Measurements from ENCODE around the gene SLC9A8. TPM values are rescaled to one million over a fixed set of nuclear protein-coding genes. Genes with fewer than 3 reads are reported as not detected.

Gene SLC9A8
- total RNA-seq, 1 experiment from 2014 or later: 6.5 TPM

DNA sequence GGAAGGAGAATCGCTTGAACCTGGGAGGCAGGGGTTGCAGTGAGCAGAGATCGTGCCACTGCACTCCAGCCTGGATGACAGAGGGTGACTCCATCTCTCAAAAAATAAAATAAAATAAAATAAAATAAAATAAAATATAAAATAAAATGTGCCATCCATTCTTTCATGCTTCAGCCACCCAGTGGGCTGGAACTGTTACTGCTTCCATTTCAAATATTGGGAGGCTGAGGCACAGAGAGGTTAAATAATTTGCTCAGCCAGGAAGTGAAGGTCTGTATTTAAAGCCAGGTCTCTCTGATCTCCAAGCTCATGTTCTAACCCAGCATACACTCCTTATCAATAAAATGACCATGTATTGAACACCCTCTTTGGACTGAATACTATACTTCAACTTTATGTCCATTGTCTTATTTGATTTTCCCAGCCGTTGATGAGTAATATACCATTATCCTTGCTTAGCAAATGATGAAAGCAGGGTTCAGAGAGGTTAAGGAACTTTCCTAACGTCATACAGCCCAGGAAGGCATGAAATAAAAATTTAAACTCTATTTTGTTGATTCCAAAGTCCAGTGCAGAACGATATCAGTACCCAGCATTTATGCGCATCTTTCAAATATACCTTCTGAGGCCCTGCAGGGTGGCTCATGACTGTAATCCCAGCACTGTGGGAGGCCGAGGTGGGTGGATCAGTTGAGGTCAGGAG is 25.8 kb upstream of the SLC9A8 start:
- ATAC-seq (no peak), DNase-seq (ENCODE audit: low spot score) (no peak)
- POLR2A ChIA-PET: no interaction called here
- Mint-ChIP-seq H3K4me1 (peaks cover 11% of the 10 kb centered on the region; the same call in 1 of the 2 replicates), H3K4me3 (no peak overlapping the region), H3K27me3 (ENCODE audit: low read depth) (no peaks in the 10 kb centered on the region), H3K36me3 (no peaks in the 10 kb centered on the region), H3K27ac (no peak overlapping the region), H3K9me3 (no peaks in the 10 kb centered on the region)
- no peak for TF ChIP-seq OVOL2 (CRISPR knock-in tag; IDR thresholded peaks at IDR 0.05; ENCODE audit: borderline replicate concordance)
- TF ChIP-seq ZNF263 (CRISPR knock-in tag; IDR thresholded peaks at IDR 0.05; ENCODE audit: low read depth): no peak
- no peak for TF ChIP-seq ZNF396 (CRISPR knock-in tag; IDR thresholded peaks at IDR 0.05; ENCODE audit: borderline replicate concordance)
- TF ChIP-seq, protein P1, sequence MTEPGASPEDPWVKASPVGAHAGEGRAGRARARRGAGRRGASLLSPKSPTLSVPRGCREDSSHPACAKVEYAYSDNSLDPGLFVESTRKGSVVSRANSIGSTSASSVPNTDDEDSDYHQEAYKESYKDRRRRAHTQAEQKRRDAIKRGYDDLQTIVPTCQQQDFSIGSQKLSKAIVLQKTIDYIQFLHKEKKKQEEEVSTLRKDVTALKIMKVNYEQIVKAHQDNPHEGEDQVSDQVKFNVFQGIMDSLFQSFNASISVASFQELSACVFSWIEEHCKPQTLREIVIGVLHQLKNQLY (CRISPR knock-in tag; IDR thresholded peaks at IDR 0.05): no peak
- TF ChIP-seq, protein P2, sequence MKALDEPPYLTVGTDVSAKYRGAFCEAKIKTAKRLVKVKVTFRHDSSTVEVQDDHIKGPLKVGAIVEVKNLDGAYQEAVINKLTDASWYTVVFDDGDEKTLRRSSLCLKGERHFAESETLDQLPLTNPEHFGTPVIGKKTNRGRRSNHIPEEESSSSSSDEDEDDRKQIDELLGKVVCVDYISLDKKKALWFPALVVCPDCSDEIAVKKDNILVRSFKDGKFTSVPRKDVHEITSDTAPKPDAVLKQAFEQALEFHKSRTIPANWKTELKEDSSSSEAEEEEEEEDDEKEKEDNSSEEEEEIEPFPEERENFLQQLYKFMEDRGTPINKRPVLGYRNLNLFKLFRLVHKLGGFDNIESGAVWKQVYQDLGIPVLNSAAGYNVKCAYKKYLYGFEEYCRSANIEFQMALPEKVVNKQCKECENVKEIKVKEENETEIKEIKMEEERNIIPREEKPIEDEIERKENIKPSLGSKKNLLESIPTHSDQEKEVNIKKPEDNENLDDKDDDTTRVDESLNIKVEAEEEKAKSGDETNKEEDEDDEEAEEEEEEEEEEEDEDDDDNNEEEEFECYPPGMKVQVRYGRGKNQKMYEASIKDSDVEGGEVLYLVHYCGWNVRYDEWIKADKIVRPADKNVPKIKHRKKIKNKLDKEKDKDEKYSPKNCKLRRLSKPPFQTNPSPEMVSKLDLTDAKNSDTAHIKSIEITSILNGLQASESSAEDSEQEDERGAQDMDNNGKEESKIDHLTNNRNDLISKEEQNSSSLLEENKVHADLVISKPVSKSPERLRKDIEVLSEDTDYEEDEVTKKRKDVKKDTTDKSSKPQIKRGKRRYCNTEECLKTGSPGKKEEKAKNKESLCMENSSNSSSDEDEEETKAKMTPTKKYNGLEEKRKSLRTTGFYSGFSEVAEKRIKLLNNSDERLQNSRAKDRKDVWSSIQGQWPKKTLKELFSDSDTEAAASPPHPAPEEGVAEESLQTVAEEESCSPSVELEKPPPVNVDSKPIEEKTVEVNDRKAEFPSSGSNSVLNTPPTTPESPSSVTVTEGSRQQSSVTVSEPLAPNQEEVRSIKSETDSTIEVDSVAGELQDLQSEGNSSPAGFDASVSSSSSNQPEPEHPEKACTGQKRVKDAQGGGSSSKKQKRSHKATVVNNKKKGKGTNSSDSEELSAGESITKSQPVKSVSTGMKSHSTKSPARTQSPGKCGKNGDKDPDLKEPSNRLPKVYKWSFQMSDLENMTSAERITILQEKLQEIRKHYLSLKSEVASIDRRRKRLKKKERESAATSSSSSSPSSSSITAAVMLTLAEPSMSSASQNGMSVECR (CRISPR knock-in tag; IDR thresholded peaks at IDR 0.05; ENCODE audit: borderline replicate concordance): no peak
- TF ChIP-seq NFYB (CRISPR knock-in tag; conservative IDR thresholded peaks at IDR 0.05; ENCODE audit: low read depth): no peak
- TF ChIP-seq TP53 (CRISPR knock-in tag; IDR thresholded peaks at IDR 0.05): no peak
- TF ChIP-seq ATF1 (CRISPR knock-in tag; IDR thresholded peaks at IDR 0.05): no peak
- no peak for TF ChIP-seq JAZF1 (CRISPR knock-in tag; IDR thresholded peaks at IDR 0.05)
- no peak for TF ChIP-seq RORB (CRISPR knock-in tag; IDR thresholded peaks at IDR 0.05)
- CTCF ChIA-PET: interaction anchor here (0.6 to 2.0 kb wide), 4 partner anchors 11 to 104 kb away, joined by 3 to 8 read pairs (median 4); partner anchors contain the start of gene SLC9A8

DNA sequence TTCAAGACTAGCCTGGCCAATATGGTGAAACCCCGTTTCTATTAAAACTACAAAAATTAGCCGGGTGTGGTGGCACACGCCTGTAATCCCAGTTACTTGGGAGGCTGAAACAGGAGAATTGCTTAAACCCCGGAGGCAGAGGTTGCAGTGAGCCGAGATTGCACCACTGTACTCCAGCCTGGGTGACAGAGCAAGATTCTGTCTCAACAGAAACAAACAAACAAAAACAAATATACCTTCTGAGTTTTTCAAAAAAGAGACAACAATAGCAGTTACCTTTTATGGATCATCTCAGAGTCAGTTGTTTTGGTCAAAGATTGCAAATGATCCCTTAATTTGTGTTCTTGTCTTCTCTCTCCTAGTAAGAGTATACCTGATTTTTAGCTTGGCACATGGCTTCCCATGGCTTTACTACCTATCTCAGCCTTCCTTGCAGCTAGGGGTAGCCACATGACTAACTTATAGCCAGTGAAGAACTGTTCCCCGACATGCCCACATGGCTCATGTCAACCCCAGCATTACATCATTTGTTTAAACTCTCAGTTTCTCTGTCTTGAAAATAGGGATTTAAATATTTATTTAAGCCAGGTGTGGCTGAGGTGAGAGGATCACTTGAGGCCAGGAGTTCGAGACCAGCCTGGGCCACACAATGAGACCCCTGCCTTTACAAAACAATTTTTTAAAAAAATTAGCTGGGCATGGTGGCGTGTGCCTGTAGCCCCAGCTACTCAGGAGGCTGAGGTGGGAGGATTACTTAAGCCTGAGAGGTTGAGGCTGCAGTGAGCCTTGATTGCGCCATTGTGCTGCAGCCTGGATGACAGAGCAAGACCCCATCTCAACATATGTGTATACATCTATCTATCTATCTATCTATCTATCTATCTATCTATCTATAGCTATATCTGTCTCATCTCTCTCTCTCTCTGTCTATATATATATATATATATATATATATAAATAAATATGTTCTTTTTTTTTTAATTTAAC is 25.0 kb upstream of the SLC9A8 start:
- ATAC-seq: no peak
- no peaks in the 10 kb centered on the region for H3K36me3 Mint-ChIP-seq
- no peaks in the 10 kb centered on the region for H3K9me3 Mint-ChIP-seq
- POLR2A ChIA-PET: no interaction called here
- no peak overlapping the region for H3K27ac Mint-ChIP-seq
- DNase-seq (ENCODE audit: low spot score): no peak
- H3K4me3 Mint-ChIP-seq: no peak overlapping the region
- H3K4me1 Mint-ChIP-seq: peaks cover 11% of the 10 kb centered on the region; the same call in 1 of the 2 replicates
- CTCF ChIA-PET: interaction anchor here (0.6 to 1.4 kb wide), 2 partner anchors 104 to 177 kb away, joined by 3 to 5 read pairs; no protein-coding TSS in a partner anchor
- H3K27me3 Mint-ChIP-seq (ENCODE audit: low read depth): no peaks in the 10 kb centered on the region
- TF ChIP-seq, protein P3, sequence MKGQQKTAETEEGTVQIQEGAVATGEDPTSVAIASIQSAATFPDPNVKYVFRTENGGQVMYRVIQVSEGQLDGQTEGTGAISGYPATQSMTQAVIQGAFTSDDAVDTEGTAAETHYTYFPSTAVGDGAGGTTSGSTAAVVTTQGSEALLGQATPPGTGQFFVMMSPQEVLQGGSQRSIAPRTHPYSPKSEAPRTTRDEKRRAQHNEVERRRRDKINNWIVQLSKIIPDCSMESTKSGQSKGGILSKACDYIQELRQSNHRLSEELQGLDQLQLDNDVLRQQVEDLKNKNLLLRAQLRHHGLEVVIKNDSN (CRISPR knock-in tag; IDR thresholded peaks at IDR 0.05): no peak
- TF ChIP-seq EMX1 (CRISPR knock-in tag; IDR thresholded peaks at IDR 0.05) (no peak), IRF2 (CRISPR knock-in tag; IDR thresholded peaks at IDR 0.05; ENCODE audit: borderline replicate concordance, low read depth) (no peak), ZNF232 (CRISPR knock-in tag; IDR thresholded peaks at IDR 0.05) (no peak)
- TF ChIP-seq, protein P4, sequence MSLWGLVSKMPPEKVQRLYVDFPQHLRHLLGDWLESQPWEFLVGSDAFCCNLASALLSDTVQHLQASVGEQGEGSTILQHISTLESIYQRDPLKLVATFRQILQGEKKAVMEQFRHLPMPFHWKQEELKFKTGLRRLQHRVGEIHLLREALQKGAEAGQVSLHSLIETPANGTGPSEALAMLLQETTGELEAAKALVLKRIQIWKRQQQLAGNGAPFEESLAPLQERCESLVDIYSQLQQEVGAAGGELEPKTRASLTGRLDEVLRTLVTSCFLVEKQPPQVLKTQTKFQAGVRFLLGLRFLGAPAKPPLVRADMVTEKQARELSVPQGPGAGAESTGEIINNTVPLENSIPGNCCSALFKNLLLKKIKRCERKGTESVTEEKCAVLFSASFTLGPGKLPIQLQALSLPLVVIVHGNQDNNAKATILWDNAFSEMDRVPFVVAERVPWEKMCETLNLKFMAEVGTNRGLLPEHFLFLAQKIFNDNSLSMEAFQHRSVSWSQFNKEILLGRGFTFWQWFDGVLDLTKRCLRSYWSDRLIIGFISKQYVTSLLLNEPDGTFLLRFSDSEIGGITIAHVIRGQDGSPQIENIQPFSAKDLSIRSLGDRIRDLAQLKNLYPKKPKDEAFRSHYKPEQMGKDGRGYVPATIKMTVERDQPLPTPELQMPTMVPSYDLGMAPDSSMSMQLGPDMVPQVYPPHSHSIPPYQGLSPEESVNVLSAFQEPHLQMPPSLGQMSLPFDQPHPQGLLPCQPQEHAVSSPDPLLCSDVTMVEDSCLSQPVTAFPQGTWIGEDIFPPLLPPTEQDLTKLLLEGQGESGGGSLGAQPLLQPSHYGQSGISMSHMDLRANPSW (CRISPR knock-in tag; conservative IDR thresholded peaks at IDR 0.05; ENCODE audit: low read depth): no peak
- TF ChIP-seq, protein P5, sequence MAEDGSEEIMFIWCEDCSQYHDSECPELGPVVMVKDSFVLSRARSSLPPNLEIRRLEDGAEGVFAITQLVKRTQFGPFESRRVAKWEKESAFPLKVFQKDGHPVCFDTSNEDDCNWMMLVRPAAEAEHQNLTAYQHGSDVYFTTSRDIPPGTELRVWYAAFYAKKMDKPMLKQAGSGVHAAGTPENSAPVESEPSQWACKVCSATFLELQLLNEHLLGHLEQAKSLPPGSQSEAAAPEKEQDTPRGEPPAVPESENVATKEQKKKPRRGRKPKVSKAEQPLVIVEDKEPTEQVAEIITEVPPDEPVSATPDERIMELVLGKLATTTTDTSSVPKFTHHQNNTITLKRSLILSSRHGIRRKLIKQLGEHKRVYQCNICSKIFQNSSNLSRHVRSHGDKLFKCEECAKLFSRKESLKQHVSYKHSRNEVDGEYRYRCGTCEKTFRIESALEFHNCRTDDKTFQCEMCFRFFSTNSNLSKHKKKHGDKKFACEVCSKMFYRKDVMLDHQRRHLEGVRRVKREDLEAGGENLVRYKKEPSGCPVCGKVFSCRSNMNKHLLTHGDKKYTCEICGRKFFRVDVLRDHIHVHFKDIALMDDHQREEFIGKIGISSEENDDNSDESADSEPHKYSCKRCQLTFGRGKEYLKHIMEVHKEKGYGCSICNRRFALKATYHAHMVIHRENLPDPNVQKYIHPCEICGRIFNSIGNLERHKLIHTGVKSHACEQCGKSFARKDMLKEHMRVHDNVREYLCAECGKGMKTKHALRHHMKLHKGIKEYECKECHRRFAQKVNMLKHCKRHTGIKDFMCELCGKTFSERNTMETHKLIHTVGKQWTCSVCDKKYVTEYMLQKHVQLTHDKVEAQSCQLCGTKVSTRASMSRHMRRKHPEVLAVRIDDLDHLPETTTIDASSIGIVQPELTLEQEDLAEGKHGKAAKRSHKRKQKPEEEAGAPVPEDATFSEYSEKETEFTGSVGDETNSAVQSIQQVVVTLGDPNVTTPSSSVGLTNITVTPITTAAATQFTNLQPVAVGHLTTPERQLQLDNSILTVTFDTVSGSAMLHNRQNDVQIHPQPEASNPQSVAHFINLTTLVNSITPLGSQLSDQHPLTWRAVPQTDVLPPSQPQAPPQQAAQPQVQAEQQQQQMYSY (CRISPR knock-in tag; IDR thresholded peaks at IDR 0.05): no peak
- TF ChIP-seq, protein P6, sequence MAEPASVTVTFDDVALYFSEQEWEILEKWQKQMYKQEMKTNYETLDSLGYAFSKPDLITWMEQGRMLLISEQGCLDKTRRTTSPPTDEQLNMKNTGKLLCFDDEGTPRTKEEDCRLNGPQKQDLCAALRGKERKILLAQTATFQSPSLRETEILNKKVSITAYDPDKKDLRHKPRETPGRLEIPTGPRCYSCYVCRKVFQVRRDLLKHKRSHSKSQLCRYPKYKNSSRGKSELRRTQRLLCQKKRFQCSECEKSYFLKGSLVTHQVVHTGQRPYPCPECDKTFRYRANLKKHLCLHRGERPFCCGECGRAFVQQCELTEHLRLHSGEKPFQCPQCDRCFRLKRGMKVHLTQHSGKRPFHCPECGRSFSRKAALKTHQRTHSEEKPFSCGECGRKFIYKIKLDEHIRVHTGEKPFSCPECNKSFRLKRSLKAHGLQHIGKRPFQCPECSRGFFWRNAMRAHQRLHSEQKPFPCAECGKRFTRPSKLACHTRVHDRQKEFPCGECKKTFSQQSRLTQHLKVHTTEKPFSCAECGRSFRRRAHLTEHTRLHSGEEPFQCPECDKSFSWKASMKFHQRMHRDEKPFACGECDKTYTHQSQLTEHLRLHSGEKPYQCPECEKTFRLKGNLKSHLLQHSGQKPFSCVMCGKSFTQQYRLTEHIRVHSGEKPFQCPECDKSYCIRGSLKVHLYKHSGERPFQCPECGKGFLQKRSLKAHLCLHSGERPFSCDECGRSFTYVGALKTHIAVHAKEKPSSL (CRISPR knock-in tag; conservative IDR thresholded peaks at IDR 0.05): no peak
